K562 (cell line): ENCODE results near the gene CCDC3. TPM values are rescaled to one million over a fixed set of nuclear protein-coding genes. Genes with fewer than 3 reads are reported as not detected.

Experiments used
- ATAC-seq: fragments of 200-7000 bp; cut with Tn5 transposase; 3 replicates; pipeline ENCODE4 v1.9.1; 2020; ENCODE audit warnings: moderate library complexity
- BruUV-seq: library from RNA; stranded (reverse); fragments of 400-500 nt; replicated peaks from 2 replicates; lab custom pipeline; 2021; lab: Mats Ljungman, UMichigan
- CTCF ChIA-PET: fragments of 300-600 bp; formaldehyde crosslinking; extraction: SDS; loops from one replicate; lab custom pipeline; 2021; ENCODE audit warnings: low intra/inter-chr PET ratio; lab: Yijun Ruan, JAX
- POLR2A ChIA-PET: fragments of 300-600, 350-650 bp; sonication (Branson Sonifier 250); formaldehyde crosslinking; extraction: SDS; loops from one replicate; lab custom pipeline; 2021; ENCODE audit warnings: antibody characterized with exemption, inconsistent platforms; lab: Yijun Ruan, JAX
- DNase-seq, 4 experiments: peaks; one replicate each; pipeline versions ENCODE4 v3.0.0 to v3.0.0-alpha.2; 2011 to 2018; ENCODE audit warnings: low spot score in 3 of 4, mixed read lengths in 3 of 4; ENCODE audit errors: extremely low read depth in 1 of 4
- FAIRE-seq: peaks from 2 replicates; lab custom pipeline; 2011; peaks lifted over from hg19 to GRCh38; lab: Jason Lieb, UNC
- H2AFZ ChIP-seq: 2 replicates; pipeline ENCODE4 v1.6.0; 2011; ENCODE audit warnings: low read depth, low read length, control low read depth, inconsistent platforms
- H3K27ac ChIP-seq: fragments of 200-600 bp; 3 replicates; pipeline ENCODE4 v1.8.0; 2011; ENCODE audit warnings: low read depth, mild to moderate bottlenecking, control low read depth, inconsistent platforms, low read length, moderate library complexity, mixed read lengths; ENCODE audit errors: extremely low read depth
- H3K27me3 ChIP-seq, 2 experiments: fragments of 300-600 bp in 1 of 2; 2 replicates in 1 of 2; 3 replicates in 1 of 2; pipeline versions ENCODE4 v1.6.0 to v1.8.0; 2011; ENCODE audit warnings: inconsistent platforms in 2 of 2, low read length in 2 of 2, mild to moderate bottlenecking in 1 of 2, mixed read lengths in 1 of 2, moderate library complexity in 1 of 2; ENCODE audit not compliant: control insufficient read depth in 2 of 2, insufficient read depth in 2 of 2
- H3K36me3 ChIP-seq: fragments of 300-600 bp; 3 replicates; pipeline ENCODE4 v1.8.0; 2011; ENCODE audit warnings: mild to moderate bottlenecking, low read length, inconsistent platforms; ENCODE audit not compliant: control insufficient read depth, insufficient read depth
- H3K4me1 ChIP-seq, 2 experiments: fragments of 200-600 bp in 1 of 2; replicated peaks in 1 of 2; 2 replicates in 1 of 2; 3 replicates in 1 of 2; pipeline versions ENCODE4 v1.5.1 to v1.8.0; 2011; ENCODE audit warnings: inconsistent platforms in 2 of 2, low read length in 2 of 2, mild to moderate bottlenecking in 1 of 2, mixed read lengths in 1 of 2, moderate library complexity in 1 of 2; ENCODE audit not compliant: control insufficient read depth in 2 of 2, insufficient read depth in 2 of 2
- H3K4me2 ChIP-seq: 2 replicates; pipeline ENCODE4 v1.6.1; 2011; ENCODE audit warnings: low read length, control low read depth, inconsistent platforms, mixed read lengths; ENCODE audit not compliant: insufficient read depth
- H3K4me3 ChIP-seq: fragments of 200-600 bp; sonication (generic), shearing (Covaris generic); 2 replicates; pipeline ENCODE4 v1.5.1; 2016; ENCODE audit warnings: control low read depth, inconsistent platforms
- H3K79me2 ChIP-seq: fragments of 200-600 bp; 3 replicates; pipeline ENCODE4 v1.8.0; 2011; ENCODE audit warnings: low read length, inconsistent platforms; ENCODE audit not compliant: control insufficient read depth, insufficient read depth
- H3K9ac ChIP-seq, 2 experiments: 2 replicates each; pipeline versions ENCODE4 v1.6.0 to v1.6.1; 2011; ENCODE audit warnings: low read depth in 2 of 2, low read length in 2 of 2, control low read depth in 1 of 2, inconsistent platforms in 1 of 2, mild to moderate bottlenecking in 1 of 2, mixed read lengths in 1 of 2; ENCODE audit not compliant: insufficient read depth in 1 of 2
- H3K9me1 ChIP-seq: one replicate; pipeline ENCODE4 v1.6.0; 2011; ENCODE audit warnings: inconsistent platforms, mild to moderate bottlenecking, low read length, moderate library complexity; ENCODE audit not compliant: control insufficient read depth, insufficient read depth
- H3K9me3 ChIP-seq: replicated peaks from 2 replicates; pipeline ENCODE4 v1.5.1; 2011; ENCODE audit warnings: low read depth, low read length, inconsistent platforms; ENCODE audit not compliant: control insufficient read depth, insufficient read depth
- H4K20me1 ChIP-seq: replicated peaks from 2 replicates; pipeline ENCODE4 v1.6.1; 2011; ENCODE audit warnings: low read length, inconsistent platforms, mixed read lengths; ENCODE audit not compliant: control insufficient read depth, insufficient read depth
- ATF7 ChIP-seq: fragments of 450-650 bp; IDR thresholded peaks from 2 replicates; pipeline ENCODE4 v1.7.1; 2014; ENCODE audit warnings: mild to moderate bottlenecking, moderate library complexity
- DDX20 ChIP-seq: fragments of 450-650 bp; IDR thresholded peaks from 2 replicates; pipeline ENCODE4 v1.6.1; 2016; ENCODE audit warnings: missing genetic modification characterization, low read depth, mild to moderate bottlenecking, missing compliant biosample characterization, moderate library complexity
- E4F1 ChIP-seq: fragments of 250-450 bp; sonication (Bioruptor Pico); IDR thresholded peaks from 2 replicates; pipeline ENCODE4 v1.5.0; 2021; ENCODE audit warnings: mild to moderate bottlenecking, borderline replicate concordance
- MBD1 ChIP-seq: fragments of 250-450 bp; sonication (Bioruptor Pico); IDR thresholded peaks from 2 replicates; pipeline ENCODE4 v1.8.0; 2022; ENCODE audit warnings: inconsistent platforms
- NONO ChIP-seq, 2 experiments: fragments of 200-400 bp in 1 of 2; fragments of 450-650 bp in 1 of 2; formaldehyde crosslinking in 1 of 2; IDR thresholded peaks; 2 replicates each; pipeline ENCODE4 v1.6.1; 2017; ENCODE audit warnings: low read depth in 2 of 2, mild to moderate bottlenecking in 2 of 2, moderate library complexity in 2 of 2, low read length in 1 of 2
- PCBP1 ChIP-seq: fragments of 200-400 bp; formaldehyde crosslinking; IDR thresholded peaks from 2 replicates; pipeline ENCODE4 v1.6.1; 2018; ENCODE audit warnings: mild to moderate bottlenecking, low read depth, low read length; ENCODE audit not compliant: poor library complexity, severe bottlenecking
- RHOXF2B ChIP-seq: fragments of 250-450 bp; sonication (Bioruptor Pico); conservative IDR thresholded peaks from 2 replicates; pipeline ENCODE4 v1.5.1; 2021
- SRF ChIP-seq, 2 experiments: fragments of 250-450, 450-650 bp in 1 of 2; sonication (Bioruptor Pico) in 1 of 2; sonication (generic) in 1 of 2; formaldehyde crosslinking; IDR thresholded peaks; 2 replicates each; pipeline versions ENCODE4 v1.5.0 to v1.5.1; 2020 to 2022; ENCODE audit warnings: mild to moderate bottlenecking in 1 of 2, missing genetic modification reagents in 1 of 2
- TAF9B ChIP-seq: fragments of 450-650 bp; IDR thresholded peaks from 2 replicates; pipeline ENCODE4 v1.6.1; 2018; ENCODE audit warnings: mild to moderate bottlenecking; ENCODE audit not compliant: partially characterized antibody
- ZNF445 ChIP-seq: fragments of 250-450 bp; sonication (Bioruptor Pico); IDR thresholded peaks from 2 replicates; pipeline ENCODE4 v1.4.0; 2020; ENCODE audit warnings: low read depth, mild to moderate bottlenecking, moderate library complexity
- ZNF561 ChIP-seq: fragments of 450-650 bp; formaldehyde crosslinking; conservative IDR thresholded peaks from 2 replicates; pipeline ENCODE4 v1.4.0; 2020; ENCODE audit warnings: mild to moderate bottlenecking, moderate library complexity
- ZNF655 ChIP-seq: fragments of 250-450 bp; sonication (Bioruptor Pico); IDR thresholded peaks from 2 replicates; pipeline ENCODE4 v1.5.0; 2021
- ZNF778 ChIP-seq: fragments of 450-650 bp; formaldehyde crosslinking; IDR thresholded peaks from 2 replicates; pipeline ENCODE4 v1.4.0; 2020; ENCODE audit warnings: mild to moderate bottlenecking, moderate library complexity
- WGBS: fragments of 100-300 bp; shearing (Covaris generic); methylation state at CpG from one replicate; pipeline ENCODE4 v1.1.6; 2016; ENCODE audit warnings: low coverage, mixed read lengths; ENCODE audit not compliant: insufficient coverage; ENCODE audit errors: missing lambda C conversion rate; 5-methylcytosine and 5-hydroxymethylcytosine counted together
- in situ Hi-C: fragments of 300-500 bp; cut with MboI; formaldehyde crosslinking; loops from 4 replicates; pipeline ENCODE4 v1.15.0; 2018; ENCODE audit warnings: inconsistent platforms, mixed read lengths
- intact Hi-C: fragments of 100-400 bp; cut with micrococcal nuclease; formaldehyde crosslinking; loops from 2 replicates; pipeline ENCODE4 v1.14.2; 2022
- polyA plus RNA-seq, 8 experiments: library from polyadenylated mRNA; depleted of rRNA in 4 of 8; stranded (reverse) in 5 of 8; unstranded in 3 of 8; fragments of >200 nt; fragmentation: Nextera tagmentation in 2 of 8; fragmentation: Illumina TruSeq in 1 of 8; extraction: Ambion mirVana in 2 of 8; extraction: Trizol in 1 of 8; gene quantifications; 2 replicates each; pipeline versions ENCODE4 v1.2.1 to v1.2.3, GENCODE V29; 2011 to 2014; ENCODE audit warnings: inconsistent platforms in 1 of 8, missing spikeins in 1 of 8
- total RNA-seq, 7 experiments: library from RNA; depleted of rRNA in 6 of 7; stranded (reverse); fragments of >200 nt in 6 of 7; fragmentation: Illumina TruSeq in 2 of 7; extraction: Trizol in 2 of 7; gene quantifications; 2 replicates each; pipeline versions ENCODE4 v1.2.1 to v1.2.3, GENCODE V29; 2011 to 2021; ENCODE audit warnings: low replicate concordance in 1 of 7
- TF ChIP-seq, protein P1 (sequence below): IDR thresholded peaks from 2 replicates; pipeline ENCODE4 v1.6.1; 2011; ENCODE audit warnings: borderline replicate concordance, low read depth, mild to moderate bottlenecking, moderate library complexity, low read length; ENCODE audit not compliant: insufficient read depth, poor library complexity, severe bottlenecking
- TF ChIP-seq, protein P2 (sequence below): fragments of 250-450 bp; sonication (Bioruptor Pico); IDR thresholded peaks from 2 replicates; pipeline ENCODE4 v1.8.0; 2022; ENCODE audit warnings: moderate library complexity, mild to moderate bottlenecking, inconsistent platforms

The CCDC3 gene
- total and polyA plus RNA-seq, 9 of the 15 experiments (the other 6 are each of a cell fraction or from before 2014, with no cell fraction given) = not detected

DNA sequence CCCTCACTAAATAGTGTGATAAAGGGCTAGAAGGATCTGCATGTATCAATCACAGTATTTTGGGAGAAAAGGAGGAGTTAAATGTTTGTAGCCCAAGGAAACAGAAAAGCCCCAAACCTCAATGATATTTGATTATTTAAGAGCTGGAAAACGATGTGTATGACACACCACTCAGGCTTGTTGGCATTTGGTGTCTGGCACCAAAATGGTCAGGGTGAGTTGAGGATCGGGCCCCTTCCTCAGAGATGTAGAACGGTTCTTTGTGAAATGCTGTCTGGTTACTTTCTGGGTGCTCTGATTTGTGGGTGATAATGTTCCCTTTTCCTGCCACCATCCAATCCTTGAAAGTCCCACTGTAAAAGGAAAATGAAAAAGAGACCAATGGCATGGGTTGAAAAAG, 113.7 kb downstream of the CCDC3 start:
- no peaks in the 10 kb centered on the region for H3K79me2 ChIP-seq
- H3K9me1 ChIP-seq = no peaks in the 10 kb centered on the region
- 0% methylated on average over 3 of the region's 3 CpGs for WGBS
- DNase-seq = no peak
- no peak overlapping the region for H3K27ac ChIP-seq
- H2AFZ ChIP-seq = no peak overlapping the region
- ChIA-PET POLR2A (no interaction called here), CTCF (no interaction called here)
- H3K36me3 ChIP-seq = no peaks in the 10 kb centered on the region
- ATAC-seq = no peak
- no peaks in the 10 kb centered on the region for H3K9me3 ChIP-seq
- intact Hi-C loops (no loop called here), in situ Hi-C loops (no loop called here)
- no peak overlapping the region for H3K4me2 ChIP-seq
- no peaks in the 10 kb centered on the region for H3K4me1 ChIP-seq
- no peak overlapping the region for H3K4me3 ChIP-seq
- no peaks in the 10 kb centered on the region for H3K27me3 ChIP-seq
- FAIRE-seq = no peak
- BruUV-seq = no TSS peak
- H4K20me1 ChIP-seq = no peaks in the 10 kb centered on the region
- no peak overlapping the region for H3K9ac ChIP-seq
- TF ChIP-seq ZNF561 (CRISPR knock-in tag) = no peak
- no peak for TF ChIP-seq ZNF445 (CRISPR knock-in tag)
- TF ChIP-seq RHOXF2B = no peak
- TF ChIP-seq ZNF778 = no peak
- no peak for TF ChIP-seq PCBP1
- TF ChIP-seq TAF9B = no peak
- TF ChIP-seq DDX20 = no peak
- TF ChIP-seq NONO (IDR thresholded peaks at IDR 0.05; ENCODE audit: low read depth in 2 of 2, low read length in 1 of 2) = no peak
- no peak for TF ChIP-seq E4F1
- TF ChIP-seq ZNF655 (CRISPR knock-in tag) = no peak
- TF ChIP-seq, protein P1, sequence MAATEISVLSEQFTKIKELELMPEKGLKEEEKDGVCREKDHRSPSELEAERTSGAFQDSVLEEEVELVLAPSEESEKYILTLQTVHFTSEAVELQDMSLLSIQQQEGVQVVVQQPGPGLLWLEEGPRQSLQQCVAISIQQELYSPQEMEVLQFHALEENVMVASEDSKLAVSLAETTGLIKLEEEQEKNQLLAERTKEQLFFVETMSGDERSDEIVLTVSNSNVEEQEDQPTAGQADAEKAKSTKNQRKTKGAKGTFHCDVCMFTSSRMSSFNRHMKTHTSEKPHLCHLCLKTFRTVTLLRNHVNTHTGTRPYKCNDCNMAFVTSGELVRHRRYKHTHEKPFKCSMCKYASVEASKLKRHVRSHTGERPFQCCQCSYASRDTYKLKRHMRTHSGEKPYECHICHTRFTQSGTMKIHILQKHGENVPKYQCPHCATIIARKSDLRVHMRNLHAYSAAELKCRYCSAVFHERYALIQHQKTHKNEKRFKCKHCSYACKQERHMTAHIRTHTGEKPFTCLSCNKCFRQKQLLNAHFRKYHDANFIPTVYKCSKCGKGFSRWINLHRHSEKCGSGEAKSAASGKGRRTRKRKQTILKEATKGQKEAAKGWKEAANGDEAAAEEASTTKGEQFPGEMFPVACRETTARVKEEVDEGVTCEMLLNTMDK = no peak
- TF ChIP-seq MBD1 (CRISPR knock-in tag) = no peak
- no peak for TF ChIP-seq ATF7
- TF ChIP-seq, protein P2, sequence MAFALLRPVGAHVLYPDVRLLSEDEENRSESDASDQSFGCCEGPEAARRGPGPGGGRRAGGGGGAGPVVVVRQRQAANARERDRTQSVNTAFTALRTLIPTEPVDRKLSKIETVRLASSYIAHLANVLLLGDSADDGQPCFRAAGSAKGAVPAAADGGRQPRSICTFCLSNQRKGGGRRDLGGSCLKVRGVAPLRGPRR (CRISPR knock-in tag) = no peak
- no peak for TF ChIP-seq SRF (CRISPR knock-in tag; IDR thresholded peaks at IDR 0.05)
